Naive thymus-derived CD4-positive, alpha-beta T cell (primary cell): ENCODE results near the gene POLG2. TPM values are rescaled to one million over a fixed set of nuclear protein-coding genes. Genes with fewer than 3 reads are reported as not detected.
"Not testable (repeated sequence)": the region's sequence is repeated elsewhere in the genome, so short reads cannot be mapped to it uniquely, and the experiment has no call there.

ENCODE experiments used
- ATAC-seq: fragments of 150-1000 bp; cut with Tn5 transposase; 2 replicates; pipeline ENCODE4 v1.10.0; 2021; ENCODE audit warnings: mild to moderate bottlenecking, moderate library complexity
- CTCF ChIA-PET: fragments of 350-600 bp; sonication (Branson Sonifier 250); formaldehyde crosslinking; loops from one replicate; lab custom pipeline; 2021; ENCODE audit warnings: antibody characterized with exemption; lab: Charles Lee
- POLR2A ChIA-PET: fragments of 350-600 bp; sonication (Branson Sonifier 250); formaldehyde crosslinking; loops from one replicate; lab custom pipeline; 2021; ENCODE audit warnings: antibody characterized with exemption, inconsistent platforms; lab: Charles Lee
- DNase-seq, 9 donors: peaks; one replicate each; pipeline versions ENCODE4 v3.0.0 to v3.0.0-alpha.2; 2020 to 2022; ENCODE audit warnings: mixed read lengths in 1 of 9
- H3K27ac ChIP-seq: one replicate; pipeline ENCODE4 v1.7.0; 2013; ENCODE audit warnings: mild to moderate bottlenecking, low read depth, low read length, moderate library complexity
- H3K27me3 ChIP-seq, 2 donors: one replicate each; pipeline ENCODE4 v1.7.0; 2013; ENCODE audit warnings: low read length in 2 of 2, mild to moderate bottlenecking in 2 of 2, moderate library complexity in 2 of 2; ENCODE audit not compliant: control insufficient read depth in 2 of 2, insufficient read depth in 2 of 2
- H3K36me3 ChIP-seq, 3 experiments: 1 replicate in 2 of 3; 2 replicates in 1 of 3; pipeline ENCODE4 v1.7.0; 2013; ENCODE audit warnings: low read length in 3 of 3, mild to moderate bottlenecking in 3 of 3, moderate library complexity in 1 of 3; ENCODE audit not compliant: insufficient read depth in 3 of 3, control insufficient read depth in 2 of 3
- H3K4me1 ChIP-seq, 2 donors: one replicate each; pipeline ENCODE4 v1.7.0; 2013; ENCODE audit warnings: low read length in 2 of 2, mild to moderate bottlenecking in 2 of 2, moderate library complexity in 1 of 2; ENCODE audit not compliant: control insufficient read depth in 2 of 2, insufficient read depth in 2 of 2
- H3K4me3 ChIP-seq: 2 replicates; pipeline ENCODE4 v1.7.0; 2013; ENCODE audit warnings: mild to moderate bottlenecking, low read length
- H3K9me3 ChIP-seq, 3 experiments: 1 replicate in 2 of 3; 2 replicates in 1 of 3; pipeline ENCODE4 v1.7.0; 2013; ENCODE audit warnings: low read length in 3 of 3; ENCODE audit not compliant: control insufficient read depth in 2 of 3
- H3K27ac Mint-ChIP-seq, 9 donors: one replicate each; pipeline ENCODE4 v1.8.0; 2020 to 2022; ENCODE audit warnings: mixed read lengths in 9 of 9, mild to moderate bottlenecking in 8 of 9, moderate library complexity in 5 of 9, inconsistent platforms in 2 of 9
- H3K27me3 Mint-ChIP-seq, 5 donors: one replicate each; pipeline ENCODE4 v1.8.0; 2021 to 2022; ENCODE audit warnings: mixed read lengths in 5 of 5, mild to moderate bottlenecking in 1 of 5
- H3K36me3 Mint-ChIP-seq, 5 donors: one replicate each; pipeline ENCODE4 v1.8.0; 2020 to 2022; ENCODE audit warnings: mixed read lengths in 5 of 5, mild to moderate bottlenecking in 3 of 5, inconsistent platforms in 1 of 5
- H3K4me1 Mint-ChIP-seq, 7 donors: one replicate each; pipeline ENCODE4 v1.8.0; 2020 to 2022; ENCODE audit warnings: mixed read lengths in 7 of 7, mild to moderate bottlenecking in 3 of 7, inconsistent platforms in 1 of 7
- H3K4me3 Mint-ChIP-seq, 10 donors: one replicate each; pipeline ENCODE4 v1.8.0; 2020 to 2022; ENCODE audit warnings: mild to moderate bottlenecking in 10 of 10, mixed read lengths in 10 of 10, moderate library complexity in 6 of 10, inconsistent platforms in 2 of 10
- H3K9me3 Mint-ChIP-seq, 11 donors: one replicate each; pipeline ENCODE4 v1.8.0; 2020 to 2022; ENCODE audit warnings: mixed read lengths in 11 of 11, mild to moderate bottlenecking in 4 of 11, inconsistent platforms in 1 of 11, moderate library complexity in 1 of 11
- intact Hi-C, 2 donors: fragments of 100-400 bp; cut with micrococcal nuclease; formaldehyde crosslinking; loops; one replicate each; pipeline ENCODE4 v1.15.1; 2023
- polyA plus RNA-seq, 2 donors: library from polyadenylated mRNA; unstranded; fragments of 300-500 nt; fragmentation: Illumina TruSeq; gene quantifications; one replicate each; pipeline ENCODE4 v1.2.3, GENCODE V29; 2021
- total RNA-seq, 6 experiments: library from RNA in 5 of 6; stranded (reverse) in 5 of 6; gene quantifications; 1 replicate in 5 of 6; 2 replicates in 1 of 6; pipeline ENCODE4 v1.2.3 and lab custom pipeline; 2021 to 2026

Gene POLG2
- total and polyA plus RNA-seq, 7 experiments from 2014 or later = 7.4 to 69.6 (median 41.5) TPM

GRCh38 chr17:64497565-64498035, 746 bp upstream of the POLG2 start:
- Mint-ChIP-seq H3K27me3 (no peaks in the 10 kb centered on the region), H3K36me3 (peaks cover 7 to 40% (median 32%) of the 10 kb centered on the region in 5 donors)

GRCh38 chr17:64496348-64496785, 487 bp downstream of the POLG2 start:
- Histone ChIP-seq H3K27ac (peak overlapping the region; percentile 83), H3K4me1 (peaks cover 23 to 29% of the 10 kb centered on the region in 2 donors), H3K4me3 (peak overlapping the region; percentile 69), H3K27me3 (no peaks in the 10 kb centered on the region), H3K9me3 (no peaks in the 10 kb centered on the region), H3K36me3 (peaks cover 19 to 41% (median 27%) of the 10 kb centered on the region in 3 experiments)
- intact Hi-C loops = loop anchor here (2.0 kb wide), 5 partner anchors 152 to 794 kb away; partner anchors contain the start of gene TEX2 (in 1 of the 2)
- H3K4me1 Mint-ChIP-seq = peaks cover 43 to 83% (median 72%) of the 10 kb centered on the region in 7 donors
- peaks cover 7 to 35% (median 26%) of the 10 kb centered on the region in 5 donors for H3K36me3 Mint-ChIP-seq
- ChIA-PET CTCF (interaction anchor here (1.0 to 6.5 kb wide), 4 partner anchors 10 to 177 kb away, joined by 3 to 47 read pairs (median 17); partner anchors contain the start of genes CEP95 and DDX5), POLR2A (interaction anchor here (0.9 to 5.7 kb wide), 14 partner anchors 9 to 795 kb away, joined by 3 to 224 read pairs (median 5); partner anchors contain the start of genes CEP95 and DDX5)
- peaks cover 0 to 37% (median 0%) of the 10 kb centered on the region in 11 donors for H3K9me3 Mint-ChIP-seq
- H3K27ac Mint-ChIP-seq = peak overlapping the region; percentile 91 to 100 (median 97)
- H3K4me3 Mint-ChIP-seq = peak overlapping the region; percentile 96 to 100 (median 99)
- DNase-seq (peak in 1 of 9 donors; percentile 15), ATAC-seq (no peak)
- no peaks in the 10 kb centered on the region for H3K27me3 Mint-ChIP-seq

More at GRCh38 chr17:64497565-64498035, 746 bp upstream of the POLG2 start:
- no peak for DNase-seq
- peak overlapping the region; percentile 91 to 100 (median 97) for H3K27ac Mint-ChIP-seq
- H3K4me3 Mint-ChIP-seq = peak overlapping the region; percentile 96 to 100 (median 99)
- POLR2A ChIA-PET = interaction anchor here (0.5 to 5.7 kb wide), 13 partner anchors 8 to 796 kb away, joined by 3 to 224 read pairs (median 5); partner anchors contain the start of genes CEP95 and DDX5
- ATAC-seq = no peak
- peaks cover 27 to 37% of the 10 kb centered on the region in 2 donors for H3K4me1 ChIP-seq
- intact Hi-C loops = loop anchor here (1.0 to 2.0 kb wide), 8 partner anchors 9 to 795 kb away; partner anchors contain the start of genes CEP95 (in 2 of the 2), DDX5 (in 2 of the 2) and TEX2 (in 2 of the 2)
- peak overlapping the region; percentile 83 for H3K27ac ChIP-seq
- H3K9me3 ChIP-seq = no peaks in the 10 kb centered on the region
- no peaks in the 10 kb centered on the region for H3K27me3 ChIP-seq
- peaks cover 31 to 46% (median 40%) of the 10 kb centered on the region in 3 experiments for H3K36me3 ChIP-seq
- peaks cover 47 to 91% (median 81%) of the 10 kb centered on the region in 7 donors for H3K4me1 Mint-ChIP-seq
- CTCF ChIA-PET = interaction anchor here (1.6 to 6.5 kb wide), 3 partner anchors 9 to 77 kb away, joined by 4 to 47 read pairs (median 30); partner anchors contain the start of genes CEP95 and DDX5
- H3K4me3 ChIP-seq = peak overlapping the region; percentile 69
- H3K9me3 Mint-ChIP-seq = peaks cover 0 to 41% (median 0%) of the 10 kb centered on the region in 11 donors

- H3K27ac Mint-ChIP-seq = peak overlapping the region in 1 of 9 donors; percentile 49
- H3K4me3 Mint-ChIP-seq = peak overlapping the region; percentile 76 to 100 (median 99)
- ATAC-seq, H3K9me3 ChIP-seq, H3K27ac ChIP-seq, H3K27me3 Mint-ChIP-seq, H3K27me3 ChIP-seq, intact Hi-C loops, DNase-seq, H3K4me3 ChIP-seq: not testable (repeated sequence)
- peaks cover 23% of the 10 kb centered on the region in 2 donors for H3K4me1 ChIP-seq
- peaks cover 40 to 76% (median 65%) of the 10 kb centered on the region in 7 donors for H3K4me1 Mint-ChIP-seq
- ChIA-PET POLR2A (interaction anchor here (0.6 to 5.7 kb wide), 3 partner anchors 10 to 255 kb away, joined by 3 to 224 read pairs (median 32); partner anchors contain the start of genes CEP95 and DDX5), CTCF (interaction anchor here (0.7 to 6.5 kb wide), 3 partner anchors 11 to 75 kb away, joined by 3 to 47 read pairs (median 30); partner anchors contain the start of genes CEP95 and DDX5)
- peaks cover 9 to 34% (median 24%) of the 10 kb centered on the region in 5 donors for H3K36me3 Mint-ChIP-seq
- H3K36me3 ChIP-seq = peaks cover 14 to 33% (median 23%) of the 10 kb centered on the region in 3 experiments
- H3K9me3 Mint-ChIP-seq = peaks cover 0 to 34% (median 0%) of the 10 kb centered on the region in 11 donors
Measured at GRCh38 chr17:64495300-64495699, 1.6 kb downstream of the POLG2 start.

GRCh38 chr17:64494121-64494520, 2.7 kb downstream of the POLG2 start:
- ChIA-PET POLR2A (interaction anchor here (0.6 to 5.7 kb wide), 2 partner anchors 11 to 289 kb away, joined by 3 to 224 read pairs; partner anchors contain the start of genes CEP95 and DDX5), CTCF (no interaction called here)
- Histone ChIP-seq H3K27me3 (no peaks in the 10 kb centered on the region), H3K9me3 (no peaks in the 10 kb centered on the region), H3K4me1 (peaks cover 18 to 23% of the 10 kb centered on the region in 2 donors), H3K36me3 (peaks cover 12 to 32% (median 14%) of the 10 kb centered on the region in 3 experiments), H3K27ac (no peak overlapping the region), H3K4me3 (no peak overlapping the region)
- DNase-seq = no peak
- Mint-ChIP-seq H3K4me3 (peak overlapping the region in 9 of 10 donors; percentile 0 to 99 (median 76)), H3K36me3 (peaks cover 12 to 26% (median 20%) of the 10 kb centered on the region in 5 donors), H3K4me1 (peaks cover 39 to 67% (median 55%) of the 10 kb centered on the region in 7 donors), H3K9me3 (peaks cover 0 to 26% (median 0%) of the 10 kb centered on the region in 11 donors), H3K27me3 (no peaks in the 10 kb centered on the region), H3K27ac (peak overlapping the region in 5 of 9 donors; percentile 3 to 72 (median 36))
- no peak for ATAC-seq
- intact Hi-C loops = loop anchor here (5.0 kb wide), 2 partner anchors 172 to 187 kb away; no protein-coding TSS in a partner anchor

GRCh38 chr17:64492481-64493109, 4.3 kb downstream of the POLG2 start:
- ChIA-PET POLR2A (interaction anchor here (0.6 to 4.8 kb wide), 7 partner anchors 9 to 104 kb away, joined by 3 to 75 read pairs (median 3); partner anchors contain the start of genes CEP95 and DDX5), CTCF (interaction anchor here (0.7 to 5.7 kb wide), 6 partner anchors 10 to 203 kb away, joined by 3 to 131 read pairs (median 4); partner anchors contain the start of genes CEP95 and DDX5)
- H3K4me3 Mint-ChIP-seq = peak overlapping the region in 2 of 10 donors; percentile 34 to 35
- H3K27ac Mint-ChIP-seq = peak overlapping the region in 4 of 9 donors; percentile 45 to 69 (median 60)
- H3K9me3 ChIP-seq = no peaks in the 10 kb centered on the region
- H3K36me3 Mint-ChIP-seq = peaks cover 8 to 26% (median 24%) of the 10 kb centered on the region in 5 donors
- no peaks in the 10 kb centered on the region for H3K27me3 ChIP-seq
- H3K27ac ChIP-seq = no peak overlapping the region
- intact Hi-C loops = loop anchor here (2.0 to 5.0 kb wide), 3 partner anchors 14 to 185 kb away; partner anchors contain the start of genes CEP95 (in 1 of the 2) and DDX5 (in 1 of the 2)
- DNase-seq (peak in 6 of 9 donors; percentile 31 to 53 (median 40)), ATAC-seq (no peak)
- H3K36me3 ChIP-seq = peaks cover 7 to 25% (median 9%) of the 10 kb centered on the region in 3 experiments
- H3K27me3 Mint-ChIP-seq = no peaks in the 10 kb centered on the region
- H3K9me3 Mint-ChIP-seq = peaks cover 0 to 17% (median 0%) of the 10 kb centered on the region in 11 donors
- peaks cover 31 to 53% (median 41%) of the 10 kb centered on the region in 7 donors for H3K4me1 Mint-ChIP-seq
- H3K4me1 ChIP-seq = peaks cover 16 to 20% of the 10 kb centered on the region in 2 donors
- H3K4me3 ChIP-seq = no peak overlapping the region
